Ramos (cell line): Measurements from ENCODE around the gene CKS1B.

Experiments used
- in situ Hi-C: fragments of 300-500 bp; cut with MboI; formaldehyde crosslinking; loops from one replicate; pipeline ENCODE4 v1.14.3; 2022; ENCODE audit warnings: low sequenced_read_pairs; ENCODE audit not compliant: unreplicated experiment

Gene CKS1B

GRCh38 chr1:154945160-154945961 is 29.1 kb upstream of the CKS1B start:
- in situ Hi-C loops = no loop called here

- in situ Hi-C loops = no loop called here
These were observed 28.3 kb upstream of the CKS1B start for GRCh38 chr1:154945962-154946850.

GRCh38 chr1:154948079-154948478 is 26.4 kb upstream of the CKS1B start:
- in situ Hi-C loops = no loop called here

- in situ Hi-C loops = no loop called here
These were observed 22.4 kb upstream of the CKS1B start for GRCh38 chr1:154951901-154952657.

- in situ Hi-C loops = no loop called here
These were observed 21.8 kb upstream of the CKS1B start for GRCh38 chr1:154952664-154953063.

- in situ Hi-C loops = no loop called here
These were observed 20.9 kb upstream of the CKS1B start for GRCh38 chr1:154953611-154954038.

- in situ Hi-C loops = no loop called here
These were observed 19.9 kb upstream of the CKS1B start for GRCh38 chr1:154954541-154954940.

GRCh38 chr1:154955039-154955717 is 19.3 kb upstream of the CKS1B start:
- in situ Hi-C loops = no loop called here

GRCh38 chr1:154955718-154956543 is 18.6 kb upstream of the CKS1B start, which contains the start of gene PBXIP1:
TSS of gene PBXIP1 (minus strand) at chr1:154956099. CDS start at chr1:154953721, 2,378 bp downstream.
- in situ Hi-C loops = no loop called here

- in situ Hi-C loops = no loop called here
These were observed 17.9 kb upstream of the CKS1B start for GRCh38 chr1:154956544-154956941.

GRCh38 chr1:154957091-154957657 is 17.3 kb upstream of the CKS1B start:
- in situ Hi-C loops = no loop called here

- in situ Hi-C loops = no loop called here
These were observed 16.4 kb upstream of the CKS1B start for GRCh38 chr1:154958036-154958435.

- in situ Hi-C loops = no loop called here
These were observed 15.6 kb upstream of the CKS1B start for GRCh38 chr1:154958681-154959425.

GRCh38 chr1:154959426-154959780 is 15.1 kb upstream of the CKS1B start:
- in situ Hi-C loops = no loop called here

GRCh38 chr1:154960446-154961136 is 13.9 kb upstream of the CKS1B start:
- in situ Hi-C loops = no loop called here

GRCh38 chr1:154961207-154962155 is 13.0 kb upstream of the CKS1B start, which contains the start of gene PYGO2:
TSS of gene PYGO2 (minus strand) at chr1:154961782. CDS start at chr1:154961576, 206 bp downstream.
- in situ Hi-C loops = no loop called here
